K562 (cell line): Measurements from ENCODE around the gene ST6GALNAC3. TPM values are rescaled to one million over a fixed set of nuclear protein-coding genes. Genes with fewer than 3 reads are reported as not detected.

Source experiments
- ATAC-seq: fragments of 200-7000 bp; cut with Tn5 transposase; 3 replicates; pipeline ENCODE4 v1.9.1; 2020; ENCODE audit warnings: moderate library complexity
- BruUV-seq: library from RNA; stranded (reverse); fragments of 400-500 nt; replicated peaks from 2 replicates; lab custom pipeline; 2021; lab: Mats Ljungman, UMichigan
- CTCF ChIA-PET: fragments of 300-600 bp; formaldehyde crosslinking; extraction: SDS; loops from one replicate; lab custom pipeline; 2021; ENCODE audit warnings: low intra/inter-chr PET ratio; lab: Yijun Ruan, JAX
- POLR2A ChIA-PET: fragments of 300-600, 350-650 bp; sonication (Branson Sonifier 250); formaldehyde crosslinking; extraction: SDS; loops from one replicate; lab custom pipeline; 2021; ENCODE audit warnings: antibody characterized with exemption, inconsistent platforms; lab: Yijun Ruan, JAX
- DNase-seq, 4 experiments: peaks; one replicate each; pipeline versions ENCODE4 v3.0.0 to v3.0.0-alpha.2; 2011 to 2018; ENCODE audit warnings: low spot score in 3 of 4, mixed read lengths in 3 of 4; ENCODE audit errors: extremely low read depth in 1 of 4
- FAIRE-seq: peaks from 2 replicates; lab custom pipeline; 2011; peaks lifted over from hg19 to GRCh38; lab: Jason Lieb, UNC
- H2AFZ ChIP-seq: 2 replicates; pipeline ENCODE4 v1.6.0; 2011; ENCODE audit warnings: low read depth, low read length, control low read depth, inconsistent platforms
- H3K27ac ChIP-seq: fragments of 200-600 bp; 3 replicates; pipeline ENCODE4 v1.8.0; 2011; ENCODE audit warnings: low read depth, mild to moderate bottlenecking, control low read depth, inconsistent platforms, low read length, moderate library complexity, mixed read lengths; ENCODE audit errors: extremely low read depth
- H3K27me3 ChIP-seq, 2 experiments: fragments of 300-600 bp in 1 of 2; 2 replicates in 1 of 2; 3 replicates in 1 of 2; pipeline versions ENCODE4 v1.6.0 to v1.8.0; 2011; ENCODE audit warnings: inconsistent platforms in 2 of 2, low read length in 2 of 2, mild to moderate bottlenecking in 1 of 2, mixed read lengths in 1 of 2, moderate library complexity in 1 of 2; ENCODE audit not compliant: control insufficient read depth in 2 of 2, insufficient read depth in 2 of 2
- H3K36me3 ChIP-seq: fragments of 300-600 bp; 3 replicates; pipeline ENCODE4 v1.8.0; 2011; ENCODE audit warnings: mild to moderate bottlenecking, low read length, inconsistent platforms; ENCODE audit not compliant: control insufficient read depth, insufficient read depth
- H3K4me1 ChIP-seq, 2 experiments: fragments of 200-600 bp in 1 of 2; replicated peaks in 1 of 2; 2 replicates in 1 of 2; 3 replicates in 1 of 2; pipeline versions ENCODE4 v1.5.1 to v1.8.0; 2011; ENCODE audit warnings: inconsistent platforms in 2 of 2, low read length in 2 of 2, mild to moderate bottlenecking in 1 of 2, mixed read lengths in 1 of 2, moderate library complexity in 1 of 2; ENCODE audit not compliant: control insufficient read depth in 2 of 2, insufficient read depth in 2 of 2
- H3K4me2 ChIP-seq: 2 replicates; pipeline ENCODE4 v1.6.1; 2011; ENCODE audit warnings: low read length, control low read depth, inconsistent platforms, mixed read lengths; ENCODE audit not compliant: insufficient read depth
- H3K4me3 ChIP-seq: fragments of 200-600 bp; sonication (generic), shearing (Covaris generic); 2 replicates; pipeline ENCODE4 v1.5.1; 2016; ENCODE audit warnings: control low read depth, inconsistent platforms
- H3K79me2 ChIP-seq: fragments of 200-600 bp; 3 replicates; pipeline ENCODE4 v1.8.0; 2011; ENCODE audit warnings: low read length, inconsistent platforms; ENCODE audit not compliant: control insufficient read depth, insufficient read depth
- H3K9ac ChIP-seq, 2 experiments: 2 replicates each; pipeline versions ENCODE4 v1.6.0 to v1.6.1; 2011; ENCODE audit warnings: low read depth in 2 of 2, low read length in 2 of 2, control low read depth in 1 of 2, inconsistent platforms in 1 of 2, mild to moderate bottlenecking in 1 of 2, mixed read lengths in 1 of 2; ENCODE audit not compliant: insufficient read depth in 1 of 2
- H3K9me1 ChIP-seq: one replicate; pipeline ENCODE4 v1.6.0; 2011; ENCODE audit warnings: inconsistent platforms, mild to moderate bottlenecking, low read length, moderate library complexity; ENCODE audit not compliant: control insufficient read depth, insufficient read depth
- H3K9me3 ChIP-seq: replicated peaks from 2 replicates; pipeline ENCODE4 v1.5.1; 2011; ENCODE audit warnings: low read depth, low read length, inconsistent platforms; ENCODE audit not compliant: control insufficient read depth, insufficient read depth
- H4K20me1 ChIP-seq: replicated peaks from 2 replicates; pipeline ENCODE4 v1.6.1; 2011; ENCODE audit warnings: low read length, inconsistent platforms, mixed read lengths; ENCODE audit not compliant: control insufficient read depth, insufficient read depth
- CHD1 ChIP-seq: fragments of 200-600 bp; sonication (generic); IDR thresholded peaks from one replicate; pipeline ENCODE4 v1.6.1; 2012; ENCODE audit warnings: mild to moderate bottlenecking, moderate library complexity, low read length, inconsistent platforms
- EP400 ChIP-seq: fragments of 450-650 bp; IDR thresholded peaks from 2 replicates; pipeline ENCODE4 v1.6.1; 2017; ENCODE audit warnings: antibody characterized with exemption, mild to moderate bottlenecking, moderate library complexity
- HSF4 ChIP-seq: fragments of 250-450 bp; sonication (Bioruptor Pico); IDR thresholded peaks from 2 replicates; pipeline ENCODE4 v2.1.2; 2022; ENCODE audit warnings: mild to moderate bottlenecking, moderate library complexity, borderline replicate concordance
- KLF10 ChIP-seq: fragments of 250-450 bp; sonication (Bioruptor Pico); IDR thresholded peaks from 2 replicates; pipeline ENCODE4 v1.6.1; 2021; ENCODE audit warnings: matching md5 sums
- MCM2 ChIP-seq: fragments of 450-650 bp; IDR thresholded peaks from 2 replicates; pipeline ENCODE4 v1.6.1; 2017; ENCODE audit warnings: low read depth, mild to moderate bottlenecking
- NFE2 ChIP-seq: IDR thresholded peaks from 2 replicates; pipeline ENCODE4 v1.6.1; 2014; ENCODE audit warnings: antibody characterized with exemption, low read depth
- SRF ChIP-seq, 2 experiments: fragments of 250-450, 450-650 bp in 1 of 2; sonication (Bioruptor Pico) in 1 of 2; sonication (generic) in 1 of 2; formaldehyde crosslinking; IDR thresholded peaks; 2 replicates each; pipeline versions ENCODE4 v1.5.0 to v1.5.1; 2020 to 2022; ENCODE audit warnings: mild to moderate bottlenecking in 1 of 2, missing genetic modification reagents in 1 of 2
- ZNF583 ChIP-seq: fragments of 250-450 bp; sonication (Bioruptor Pico); IDR thresholded peaks from 2 replicates; pipeline ENCODE4 v1.4.0; 2020
- ZNF584 ChIP-seq: fragments of 200-800 bp; sonication (Bioruptor generic); IDR thresholded peaks from 2 replicates; pipeline ENCODE4 v1.6.1; 2016; ENCODE audit warnings: low read depth, mild to moderate bottlenecking, missing genetic modification characterization, missing compliant biosample characterization
- ZNF586 ChIP-seq: fragments of 450-650 bp; formaldehyde crosslinking; conservative IDR thresholded peaks from 2 replicates; pipeline ENCODE4 v1.4.0; 2020; ENCODE audit warnings: mild to moderate bottlenecking, moderate library complexity
- ZNF644 ChIP-seq: fragments of 200-800 bp; sonication (Bioruptor generic); IDR thresholded peaks from 2 replicates; pipeline ENCODE4 v1.6.1; 2016; ENCODE audit warnings: low read depth, missing genetic modification characterization, missing compliant biosample characterization
- WGBS: fragments of 100-300 bp; shearing (Covaris generic); methylation state at CpG from one replicate; pipeline ENCODE4 v1.1.6; 2016; ENCODE audit warnings: low coverage, mixed read lengths; ENCODE audit not compliant: insufficient coverage; ENCODE audit errors: missing lambda C conversion rate; 5-methylcytosine and 5-hydroxymethylcytosine counted together
- in situ Hi-C: fragments of 300-500 bp; cut with MboI; formaldehyde crosslinking; loops from 4 replicates; pipeline ENCODE4 v1.15.0; 2018; ENCODE audit warnings: inconsistent platforms, mixed read lengths
- intact Hi-C: fragments of 100-400 bp; cut with micrococcal nuclease; formaldehyde crosslinking; loops from 2 replicates; pipeline ENCODE4 v1.14.2; 2022
- polyA plus RNA-seq, 8 experiments: library from polyadenylated mRNA; depleted of rRNA in 4 of 8; stranded (reverse) in 5 of 8; unstranded in 3 of 8; fragments of >200 nt; fragmentation: Nextera tagmentation in 2 of 8; fragmentation: Illumina TruSeq in 1 of 8; extraction: Ambion mirVana in 2 of 8; extraction: Trizol in 1 of 8; gene quantifications; 2 replicates each; pipeline versions ENCODE4 v1.2.1 to v1.2.3, GENCODE V29; 2011 to 2014; ENCODE audit warnings: inconsistent platforms in 1 of 8, missing spikeins in 1 of 8
- total RNA-seq, 7 experiments: library from RNA; depleted of rRNA in 6 of 7; stranded (reverse); fragments of >200 nt in 6 of 7; fragmentation: Illumina TruSeq in 2 of 7; extraction: Trizol in 2 of 7; gene quantifications; 2 replicates each; pipeline versions ENCODE4 v1.2.1 to v1.2.3, GENCODE V29; 2011 to 2021; ENCODE audit warnings: low replicate concordance in 1 of 7
- TF ChIP-seq, protein P1 (sequence below): fragments of 250-450 bp; sonication (Bioruptor Pico); IDR thresholded peaks from 2 replicates; pipeline ENCODE4 v1.4.0; 2020; ENCODE audit warnings: mild to moderate bottlenecking, moderate library complexity

Gene ST6GALNAC3
- total and polyA plus RNA-seq, 9 of the 15 experiments (the other 6 are each of a cell fraction or from before 2014, with no cell fraction given) = 0.04 to 0.29 (median 0.18) TPM; not detected in 6

DNA sequence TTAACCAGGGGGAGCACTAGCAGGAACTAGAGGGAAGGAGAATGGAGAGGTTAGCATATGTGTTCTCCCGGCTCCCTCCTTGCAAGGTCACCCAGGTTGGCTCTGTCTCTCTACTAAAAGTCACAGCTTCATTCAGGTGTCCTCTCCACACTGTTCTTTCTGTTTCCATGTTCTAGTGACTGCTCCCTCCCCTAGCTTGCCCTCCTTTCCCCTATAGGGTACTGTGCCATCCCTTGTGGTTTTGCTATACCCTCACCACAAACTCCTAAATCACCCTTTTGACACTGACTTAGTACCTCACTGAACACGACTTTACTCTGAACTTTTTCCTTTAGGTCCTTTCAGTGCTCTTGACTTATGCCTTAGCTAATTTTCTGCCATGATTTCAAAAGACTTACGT, 389.3 kb downstream of the ST6GALNAC3 start:
- ChIA-PET POLR2A (no interaction called here), CTCF (no interaction called here)
- BruUV-seq = no TSS peak
- Histone ChIP-seq H3K9me3 (peaks cover 2% of the 10 kb centered on the region), H3K36me3 (no peaks in the 10 kb centered on the region), H3K4me3 (no peak overlapping the region), H3K27ac (no peak overlapping the region), H2AFZ (no peak overlapping the region), H3K4me1 (no peaks in the 10 kb centered on the region), H3K4me2 (no peak overlapping the region), H3K9ac (no peak overlapping the region), H3K9me1 (no peaks in the 10 kb centered on the region), H4K20me1 (no peaks in the 10 kb centered on the region), H3K79me2 (no peaks in the 10 kb centered on the region), H3K27me3 (no peaks in the 10 kb centered on the region)
- intact Hi-C loops (no loop called here), in situ Hi-C loops (no loop called here)
- WGBS = 2% methylated on average over 3 of the region's 3 CpGs
- TF ChIP-seq ZNF583 (CRISPR knock-in tag) (no peak), SRF (CRISPR knock-in tag; IDR thresholded peaks at IDR 0.05) (no peak), ZNF584 (CRISPR knock-in tag) (no peak), NFE2 (no peak), ZNF586 (no peak), ZNF644 (no peak), HSF4 (CRISPR knock-in tag) (no peak), EP400 (no peak), KLF10 (CRISPR knock-in tag) (no peak), MCM2 (no peak), CHD1 (no peak)
- TF ChIP-seq, protein P1, sequence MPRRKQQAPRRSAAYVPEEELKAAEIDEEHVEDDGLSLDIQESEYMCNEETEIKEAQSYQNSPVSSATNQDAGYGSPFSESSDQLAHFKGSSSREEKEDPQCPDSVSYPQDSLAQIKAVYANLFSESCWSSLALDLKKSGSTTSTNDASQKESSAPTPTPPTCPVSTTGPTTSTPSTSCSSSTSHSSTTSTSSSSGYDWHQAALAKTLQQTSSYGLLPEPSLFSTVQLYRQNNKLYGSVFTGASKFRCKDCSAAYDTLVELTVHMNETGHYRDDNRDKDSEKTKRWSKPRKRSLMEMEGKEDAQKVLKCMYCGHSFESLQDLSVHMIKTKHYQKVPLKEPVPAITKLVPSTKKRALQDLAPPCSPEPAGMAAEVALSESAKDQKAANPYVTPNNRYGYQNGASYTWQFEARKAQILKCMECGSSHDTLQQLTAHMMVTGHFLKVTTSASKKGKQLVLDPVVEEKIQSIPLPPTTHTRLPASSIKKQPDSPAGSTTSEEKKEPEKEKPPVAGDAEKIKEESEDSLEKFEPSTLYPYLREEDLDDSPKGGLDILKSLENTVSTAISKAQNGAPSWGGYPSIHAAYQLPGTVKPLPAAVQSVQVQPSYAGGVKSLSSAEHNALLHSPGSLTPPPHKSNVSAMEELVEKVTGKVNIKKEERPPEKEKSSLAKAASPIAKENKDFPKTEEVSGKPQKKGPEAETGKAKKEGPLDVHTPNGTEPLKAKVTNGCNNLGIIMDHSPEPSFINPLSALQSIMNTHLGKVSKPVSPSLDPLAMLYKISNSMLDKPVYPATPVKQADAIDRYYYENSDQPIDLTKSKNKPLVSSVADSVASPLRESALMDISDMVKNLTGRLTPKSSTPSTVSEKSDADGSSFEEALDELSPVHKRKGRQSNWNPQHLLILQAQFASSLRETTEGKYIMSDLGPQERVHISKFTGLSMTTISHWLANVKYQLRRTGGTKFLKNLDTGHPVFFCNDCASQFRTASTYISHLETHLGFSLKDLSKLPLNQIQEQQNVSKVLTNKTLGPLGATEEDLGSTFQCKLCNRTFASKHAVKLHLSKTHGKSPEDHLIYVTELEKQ (CRISPR knock-in tag) = no peak
- DNase-seq (no peak), FAIRE-seq (no peak), ATAC-seq (no peak)
